GM19238 (cell line): Measurements from ENCODE around the gene MORC3.

Experiments used
- DNase-seq: peaks from one replicate; pipeline ENCODE4 v3.0.0; 2011; ENCODE audit warnings: low spot score; ENCODE audit not compliant: insufficient read length

Gene MORC3

DNA sequence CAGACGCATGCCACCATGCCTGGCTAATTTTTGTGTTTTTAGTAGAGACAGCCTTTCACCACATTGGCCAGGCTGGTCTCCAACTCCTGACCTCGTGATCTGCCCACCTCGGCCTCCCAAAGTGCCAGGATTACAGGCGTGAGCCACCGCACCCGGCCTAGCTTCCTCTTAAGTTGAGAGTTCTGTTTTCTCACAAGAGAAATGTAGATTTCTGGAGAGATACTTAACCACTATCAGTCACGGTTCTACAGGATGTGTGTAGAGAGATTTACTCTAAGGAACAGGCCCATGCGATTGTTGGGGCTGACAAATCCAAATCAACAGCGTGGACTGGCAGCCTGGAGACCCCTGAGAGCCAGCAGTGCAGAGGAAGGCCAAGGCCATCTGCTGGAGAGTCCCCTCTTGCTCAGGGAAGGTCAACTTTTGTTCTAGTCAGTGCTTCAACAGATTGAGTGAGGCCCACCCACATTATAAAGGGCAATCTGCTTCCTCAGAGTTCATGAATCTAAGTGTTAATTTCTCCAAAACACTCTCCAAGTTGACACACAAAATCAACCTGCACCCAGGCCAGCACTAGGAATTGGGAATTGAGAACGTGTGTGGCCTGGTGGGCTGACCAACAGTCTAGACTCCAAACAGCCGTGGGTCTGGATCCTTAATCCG, 103.9 kb downstream of the MORC3 start:
- DNase-seq: no peak

DNA sequence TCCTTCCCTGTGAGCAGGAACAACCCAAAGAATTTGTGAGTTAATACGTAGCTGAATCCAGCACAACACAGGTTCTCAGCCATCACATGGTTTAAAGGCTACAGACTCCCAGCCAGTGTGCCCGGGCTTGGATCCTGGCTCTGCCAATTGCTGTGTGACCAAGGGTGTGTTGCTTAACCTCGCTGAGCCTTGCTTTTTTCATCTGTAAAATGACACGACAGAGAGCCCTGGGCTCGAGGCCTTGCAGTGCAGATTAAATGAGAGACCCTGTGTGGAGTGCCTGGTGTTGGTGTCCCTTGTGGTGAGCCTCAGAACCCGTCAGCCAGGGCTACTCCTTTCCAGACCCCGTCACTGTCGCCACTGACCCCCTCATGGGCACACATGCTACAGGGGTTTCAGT, 104.6 kb downstream of the MORC3 start:
- DNase-seq: no peak

DNA sequence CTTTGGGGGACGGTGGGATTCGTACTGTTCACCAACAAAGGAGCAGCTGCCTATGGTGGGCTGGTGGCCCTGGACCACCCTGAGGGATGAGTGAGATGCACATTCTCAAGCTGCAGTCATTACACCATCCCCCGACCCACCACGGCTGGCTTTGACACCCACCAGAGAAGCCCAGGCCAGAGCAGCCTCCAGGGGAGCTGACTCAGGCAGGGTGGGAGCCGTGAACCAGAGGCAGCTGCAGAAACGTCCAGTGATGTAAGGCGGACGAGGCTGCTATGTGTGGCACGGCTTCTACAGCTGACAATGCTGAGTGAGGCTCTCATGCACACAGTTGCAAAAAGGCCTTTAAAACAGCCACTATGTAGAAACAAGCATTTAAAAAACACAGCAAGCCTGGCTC, 105.3 kb downstream of the MORC3 start:
- DNase-seq: no peak
